Adipocyte (in vitro differentiated cells): ENCODE data around the gene PCDHGA2.
"Not testable (repeated sequence)": the region's sequence is repeated elsewhere in the genome, so short reads cannot be mapped to it uniquely, and the experiment has no call there.

Experiments used
- DNase-seq: peaks from one replicate; pipeline ENCODE4 v3.0.0-alpha.2; 2015; ENCODE audit warnings: low read depth
- H3K27me3 ChIP-seq: replicated peaks from 2 replicates; pipeline ENCODE4 v1.7.0; 2013; ENCODE audit warnings: mild to moderate bottlenecking, low read length, moderate library complexity; ENCODE audit not compliant: control insufficient read depth, insufficient read depth
- H3K36me3 ChIP-seq: 2 replicates; pipeline ENCODE4 v1.7.0; 2013; ENCODE audit warnings: low read length, mild to moderate bottlenecking, moderate library complexity; ENCODE audit not compliant: control insufficient read depth, insufficient read depth, severe bottlenecking
- H3K4me1 ChIP-seq: 2 replicates; pipeline ENCODE4 v1.7.0; 2013; ENCODE audit warnings: mild to moderate bottlenecking, low read length, moderate library complexity; ENCODE audit not compliant: control insufficient read depth, insufficient read depth
- H3K4me3 ChIP-seq: 2 replicates; pipeline ENCODE4 v1.7.0; 2013; ENCODE audit warnings: mild to moderate bottlenecking, low read length, moderate library complexity
- H3K9ac ChIP-seq: 2 replicates; pipeline ENCODE4 v1.7.0; 2013; ENCODE audit warnings: mild to moderate bottlenecking, low read length, moderate library complexity
- H3K9me3 ChIP-seq: 2 replicates; pipeline ENCODE4 v1.7.0; 2013; ENCODE audit warnings: mild to moderate bottlenecking, low read length, moderate library complexity; ENCODE audit not compliant: control insufficient read depth

The PCDHGA2 gene

DNA sequence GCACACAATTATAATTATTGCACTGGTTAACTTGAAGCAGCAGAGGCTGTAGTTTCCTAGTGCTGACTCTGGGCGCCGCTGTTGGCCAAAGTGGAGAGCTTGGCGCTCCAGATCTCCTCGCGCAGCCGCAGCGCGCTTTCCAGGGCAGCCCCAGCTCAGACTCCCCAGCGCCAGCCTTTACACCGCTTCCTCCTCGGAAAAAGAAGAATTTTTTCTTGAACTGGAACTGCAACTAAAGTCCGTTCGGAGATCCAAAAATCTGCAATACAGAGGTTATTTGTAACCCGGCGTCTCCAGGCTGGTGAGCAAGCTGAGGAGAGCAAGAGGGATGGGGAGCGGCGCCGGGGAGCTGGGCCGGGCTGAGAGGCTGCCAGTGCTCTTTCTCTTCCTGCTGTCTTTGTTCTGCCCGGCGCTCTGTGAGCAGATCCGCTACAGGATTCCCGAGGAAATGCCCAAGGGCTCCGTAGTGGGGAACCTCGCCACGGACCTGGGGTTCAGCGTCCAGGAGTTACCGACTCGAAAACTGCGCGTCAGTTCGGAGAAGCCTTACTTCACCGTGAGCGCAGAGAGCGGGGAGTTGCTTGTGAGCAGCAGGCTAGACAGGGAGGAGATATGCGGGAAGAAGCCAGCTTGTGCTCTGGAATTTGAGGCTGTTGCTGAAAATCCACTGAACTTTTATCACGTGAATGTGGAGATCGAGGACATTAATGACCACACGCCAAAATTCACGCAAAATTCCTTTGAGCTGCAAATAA is 49.2 kb downstream of the PCDHGA2 start, which contains the start of gene PCDHGB4:
PCDHGB4 (plus strand) TSS at position 142 of the 755 bp plus-strand sequence; CDS start at position 329, 187 bp downstream.
- not testable (repeated sequence) for H3K4me1 ChIP-seq, H3K27me3 ChIP-seq, H3K9ac ChIP-seq, H3K36me3 ChIP-seq
- Histone ChIP-seq H3K9me3 (peaks cover 63% of the 10 kb centered on the region), H3K4me3 (peak within 1 kb of the TSS; percentile 69)
- DNase-seq = peak; percentile 22

DNA sequence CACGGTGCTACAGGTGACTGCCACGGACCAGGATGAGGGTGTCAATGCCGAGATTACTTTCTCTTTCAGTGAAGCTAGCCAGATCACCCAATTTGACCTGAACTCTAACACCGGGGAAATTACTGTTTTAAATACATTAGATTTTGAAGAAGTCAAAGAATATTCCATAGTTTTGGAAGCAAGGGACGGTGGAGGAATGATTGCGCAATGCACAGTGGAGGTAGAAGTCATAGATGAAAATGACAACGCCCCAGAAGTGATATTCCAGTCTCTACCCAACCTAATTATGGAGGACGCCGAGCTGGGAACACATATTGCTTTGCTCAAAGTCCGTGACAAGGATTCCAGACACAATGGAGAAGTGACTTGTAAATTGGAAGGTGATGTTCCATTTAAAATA is 50.1 kb downstream of the PCDHGA2 start:
- Histone ChIP-seq H3K27me3 (no peaks in the 10 kb centered on the region), H3K4me1 (no peaks in the 10 kb centered on the region), H3K9me3 (peaks cover 63% of the 10 kb centered on the region), H3K4me3 (peak overlapping the region; percentile 55), H3K9ac (no peak overlapping the region), H3K36me3 (no peaks in the 10 kb centered on the region)
- no peak for DNase-seq

DNA sequence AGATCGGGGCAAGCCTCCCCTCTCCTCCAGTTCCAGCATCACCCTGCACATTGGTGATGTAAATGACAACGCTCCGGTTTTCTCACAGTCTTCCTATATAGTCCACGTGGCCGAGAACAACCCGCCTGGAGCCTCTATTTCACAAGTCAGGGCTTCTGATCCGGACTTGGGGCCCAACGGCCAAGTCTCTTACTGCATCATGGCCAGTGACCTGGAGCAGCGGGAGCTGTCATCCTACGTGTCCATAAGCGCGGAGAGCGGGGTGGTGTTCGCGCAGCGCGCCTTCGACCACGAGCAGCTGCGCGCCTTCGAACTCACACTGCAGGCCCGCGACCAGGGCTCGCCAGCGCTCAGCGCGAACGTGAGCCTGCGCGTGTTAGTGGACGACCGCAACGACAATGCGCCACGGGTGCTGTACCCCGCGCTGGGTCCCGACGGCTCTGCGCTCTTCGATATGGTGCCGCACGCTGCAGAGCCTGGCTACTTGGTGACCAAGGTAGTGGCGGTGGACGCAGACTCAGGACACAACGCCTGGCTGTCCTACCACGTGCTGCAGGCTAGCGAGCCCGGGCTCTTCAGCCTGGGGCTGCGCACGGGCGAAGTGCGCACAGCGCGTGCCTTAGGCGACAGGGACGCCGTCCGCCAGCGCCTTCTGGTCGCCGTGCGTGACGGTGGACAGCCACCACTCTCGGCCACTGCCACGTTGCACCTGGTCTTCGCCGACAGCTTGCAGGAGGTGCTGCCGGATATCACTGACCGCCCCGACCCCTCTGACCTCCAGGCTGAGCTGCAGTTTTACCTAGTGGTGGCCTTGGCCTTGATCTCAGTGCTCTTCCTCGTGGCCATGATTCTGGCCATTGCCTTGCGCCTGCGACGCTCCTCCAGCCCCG is 50.8 kb downstream of the PCDHGA2 start:
- DNase-seq = no peak
- H3K36me3 ChIP-seq = no peaks in the 10 kb centered on the region
- no peak overlapping the region for H3K9ac ChIP-seq
- H3K27me3 ChIP-seq = no peaks in the 10 kb centered on the region
- H3K9me3 ChIP-seq = peaks cover 65% of the 10 kb centered on the region
- H3K4me1 ChIP-seq = no peaks in the 10 kb centered on the region
- peak overlapping the region; percentile 55 for H3K4me3 ChIP-seq

DNA sequence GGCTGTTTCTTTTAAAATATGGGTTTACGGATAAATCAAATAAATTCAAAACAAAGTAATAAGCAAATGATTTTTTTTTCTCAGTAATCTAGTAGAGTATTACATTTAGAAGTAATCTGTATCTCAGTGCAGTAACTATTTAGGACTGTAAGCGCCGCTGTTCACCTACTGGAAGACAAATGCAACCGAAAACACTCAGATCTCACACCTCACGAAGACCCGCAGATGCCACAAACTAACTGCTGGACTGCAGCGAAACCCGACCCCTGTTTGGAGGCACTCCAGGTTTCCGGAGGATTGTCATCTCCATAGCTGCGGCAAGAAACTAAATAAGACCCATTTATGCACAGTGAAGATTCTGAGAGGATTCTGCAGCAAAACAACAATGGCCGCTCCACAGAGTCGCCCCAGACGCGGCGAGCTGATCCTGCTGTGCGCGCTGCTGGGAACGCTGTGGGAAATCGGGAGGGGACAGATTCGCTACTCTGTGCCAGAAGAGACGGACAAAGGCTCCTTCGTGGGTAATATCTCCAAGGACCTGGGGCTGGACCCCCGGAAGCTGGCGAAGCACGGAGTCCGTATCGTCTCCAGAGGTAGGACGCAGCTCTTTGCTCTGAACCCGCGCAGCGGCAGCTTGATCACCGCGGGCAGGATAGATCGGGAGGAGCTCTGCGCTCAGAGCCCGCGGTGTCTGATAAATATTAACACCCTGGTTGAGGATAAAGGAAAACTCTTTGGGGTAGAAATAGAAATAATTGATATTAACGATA is 54.1 kb downstream of the PCDHGA2 start, which contains the start of gene PCDHGA8:
PCDHGA8 (plus strand) TSS at position 205 of the 770 bp plus-strand sequence; CDS start at position 386, 181 bp downstream.
- H3K9me3 ChIP-seq = peaks cover 64% of the 10 kb centered on the region
- peak within 1 kb of the TSS; percentile 68 for H3K4me3 ChIP-seq
- H3K27me3 ChIP-seq = no peaks in the 10 kb centered on the region
- H3K4me1 ChIP-seq = no peaks in the 10 kb centered on the region
- no peak within 1 kb of the TSS for H3K9ac ChIP-seq
- no peak for DNase-seq
- no peaks in the 10 kb centered on the region for H3K36me3 ChIP-seq
